SU-DHL-6 (cell line): ENCODE data around the gene CCDC77.

Experiments
- H2AFZ ChIP-seq: fragments of 200-600 bp; sonication (generic); 2 replicates; pipeline ENCODE4 v1.6.1; 2014; ENCODE audit warnings: low read depth, mild to moderate bottlenecking, moderate library complexity, mixed read lengths, antibody characterized with exemption, low read length; ENCODE audit not compliant: severe bottlenecking
- H3F3A ChIP-seq: fragments of 200-600 bp; shearing (Covaris generic); 2 replicates; pipeline ENCODE4 v1.6.0; 2016; ENCODE audit warnings: antibody characterized with exemption, mild to moderate bottlenecking; ENCODE audit not compliant: insufficient read depth
- H3K27ac ChIP-seq: fragments of 200-600 bp; sonication (generic); 2 replicates; pipeline ENCODE4 v1.5.1; 2016; ENCODE audit warnings: low read depth, mild to moderate bottlenecking, low read length, moderate library complexity, mixed read lengths
- H3K27me3 ChIP-seq: fragments of 200-600 bp; sonication (generic), shearing (Covaris generic); 2 replicates; pipeline ENCODE4 v1.6.0; 2014; ENCODE audit warnings: mild to moderate bottlenecking, low read length
- H3K36me3 ChIP-seq: fragments of 200-600 bp; sonication (generic); 2 replicates; pipeline ENCODE4 v1.6.1; 2014; ENCODE audit warnings: mild to moderate bottlenecking, low read length, mixed read lengths
- H3K4me2 ChIP-seq: fragments of 300-600, 200-600 bp; shearing (Covaris generic), sonication (generic); 2 replicates; pipeline ENCODE4 v1.6.0; 2014; ENCODE audit warnings: low read length, low read depth, mild to moderate bottlenecking; ENCODE audit not compliant: poor library complexity, severe bottlenecking
- H3K4me3 ChIP-seq: fragments of 200-600 bp; sonication (generic); 2 replicates; pipeline ENCODE4 v1.5.1; 2014; ENCODE audit warnings: antibody characterized with exemption, low read length, mild to moderate bottlenecking, mixed read lengths; ENCODE audit not compliant: insufficient read depth, poor library complexity, severe bottlenecking
- H3K79me2 ChIP-seq: fragments of 200-600 bp; sonication (generic); 2 replicates; pipeline ENCODE4 v1.6.1; 2014; ENCODE audit warnings: mild to moderate bottlenecking, low read length, moderate library complexity; ENCODE audit not compliant: insufficient read depth
- H3K9ac ChIP-seq: fragments of 200-600 bp; sonication (generic); 2 replicates; pipeline ENCODE4 v1.7.0; 2014; ENCODE audit warnings: mild to moderate bottlenecking, low read length
- H3K9me2 ChIP-seq: fragments of 200-600 bp; sonication (generic); replicated peaks from 2 replicates; pipeline ENCODE4 v1.6.1; 2014; ENCODE audit warnings: low read length; ENCODE audit not compliant: insufficient read depth
- H3K9me3 ChIP-seq: fragments of 200-600 bp; sonication (generic); 2 replicates; pipeline ENCODE4 v1.6.1; 2014; ENCODE audit warnings: low read length, mixed read lengths; ENCODE audit not compliant: insufficient read depth
- H4K20me1 ChIP-seq: fragments of 200-600 bp; sonication (generic); 2 replicates; pipeline ENCODE4 v1.6.1; 2014; ENCODE audit warnings: low read depth, mild to moderate bottlenecking, antibody characterized with exemption, low read length, moderate library complexity, mixed read lengths
- CTCF ChIP-seq: fragments of 200-600 bp; sonication (generic); IDR thresholded peaks from one replicate; pipeline ENCODE4 v1.5.1; 2017; ENCODE audit warnings: antibody characterized with exemption, mild to moderate bottlenecking, low read length, moderate library complexity; ENCODE audit not compliant: insufficient read depth, poor library complexity, severe bottlenecking
- EZH2phosphoT487 ChIP-seq: fragments of 200-600 bp; sonication (generic), shearing (Covaris generic); conservative IDR thresholded peaks from 2 replicates; pipeline ENCODE4 v1.6.1; 2018; ENCODE audit warnings: mild to moderate bottlenecking, antibody characterized with exemption, low read length, moderate library complexity, mixed read lengths

Gene CCDC77

GRCh38 chr12:400828-401227 lies 616 bp upstream of the CCDC77 start:
- no peaks in the 10 kb centered on the region for H3F3A ChIP-seq
- H3K27me3 ChIP-seq = no peaks in the 10 kb centered on the region
- no peaks in the 10 kb centered on the region for H3K36me3 ChIP-seq
- H3K79me2 ChIP-seq = peaks cover 17% of the 10 kb centered on the region; the same call in 1 of the 2 replicates
- TF ChIP-seq CTCF (no peak), EZH2phosphoT487 (no peak)
- H4K20me1 ChIP-seq = no peaks in the 10 kb centered on the region
- H3K9me2 ChIP-seq = no peaks in the 10 kb centered on the region
- H3K9ac ChIP-seq = peak overlapping the region; percentile 75
- H3K27ac ChIP-seq = no peak overlapping the region
- H3K4me2 ChIP-seq = peak overlapping the region; percentile 62
- peak overlapping the region; percentile 54 for H2AFZ ChIP-seq
- H3K9me3 ChIP-seq = no peaks in the 10 kb centered on the region
- peak overlapping the region; percentile 42 for H3K4me3 ChIP-seq

- peaks cover 17% of the 10 kb centered on the region; the same call in 1 of the 2 replicates for H3K79me2 ChIP-seq
- H2AFZ ChIP-seq = peak overlapping the region; percentile 94
- no peaks in the 10 kb centered on the region for H4K20me1 ChIP-seq
- no peaks in the 10 kb centered on the region for H3K27me3 ChIP-seq
- peak overlapping the region; percentile 75 for H3K9ac ChIP-seq
- H3F3A ChIP-seq = no peaks in the 10 kb centered on the region
- H3K4me2 ChIP-seq = peak overlapping the region; percentile 86
- TF ChIP-seq EZH2phosphoT487 (no peak), CTCF (peak; percentile 19)
- no peak overlapping the region for H3K27ac ChIP-seq
- H3K9me3 ChIP-seq = no peaks in the 10 kb centered on the region
- peak overlapping the region; percentile 95 for H3K4me3 ChIP-seq
- no peaks in the 10 kb centered on the region for H3K36me3 ChIP-seq
- H3K9me2 ChIP-seq = no peaks in the 10 kb centered on the region
Measured at GRCh38 chr12:402029-402389, 565 bp downstream of the CCDC77 start.

- no peak for TF ChIP-seq EZH2phosphoT487
- no peak for TF ChIP-seq CTCF
- Histone ChIP-seq H3K9me3 (no peaks in the 10 kb centered on the region), H3K9ac (no peak overlapping the region), H3K79me2 (no peaks in the 10 kb centered on the region), H2AFZ (no peak overlapping the region), H3K9me2 (no peaks in the 10 kb centered on the region), H4K20me1 (no peaks in the 10 kb centered on the region), H3K36me3 (peaks cover 3% of the 10 kb centered on the region; the same call in 1 of the 2 replicates), H3K27ac (no peak overlapping the region), H3K27me3 (no peaks in the 10 kb centered on the region), H3K4me2 (no peak overlapping the region), H3F3A (no peaks in the 10 kb centered on the region), H3K4me3 (no peak overlapping the region)
Measured at GRCh38 chr12:414859-415258, 13.4 kb downstream of the CCDC77 start.
